GM19351 (cell line): ENCODE measurements around the gene PIM3.

ENCODE experiments used
- ATAC-seq: cut with Tn5 transposase; IDR thresholded peaks from one replicate; pipeline ENCODE4 v1.9.1; 2021; ENCODE audit warnings: mild to moderate bottlenecking, moderate library complexity; ENCODE audit not compliant: unreplicated experiment

The PIM3 gene

DNA sequence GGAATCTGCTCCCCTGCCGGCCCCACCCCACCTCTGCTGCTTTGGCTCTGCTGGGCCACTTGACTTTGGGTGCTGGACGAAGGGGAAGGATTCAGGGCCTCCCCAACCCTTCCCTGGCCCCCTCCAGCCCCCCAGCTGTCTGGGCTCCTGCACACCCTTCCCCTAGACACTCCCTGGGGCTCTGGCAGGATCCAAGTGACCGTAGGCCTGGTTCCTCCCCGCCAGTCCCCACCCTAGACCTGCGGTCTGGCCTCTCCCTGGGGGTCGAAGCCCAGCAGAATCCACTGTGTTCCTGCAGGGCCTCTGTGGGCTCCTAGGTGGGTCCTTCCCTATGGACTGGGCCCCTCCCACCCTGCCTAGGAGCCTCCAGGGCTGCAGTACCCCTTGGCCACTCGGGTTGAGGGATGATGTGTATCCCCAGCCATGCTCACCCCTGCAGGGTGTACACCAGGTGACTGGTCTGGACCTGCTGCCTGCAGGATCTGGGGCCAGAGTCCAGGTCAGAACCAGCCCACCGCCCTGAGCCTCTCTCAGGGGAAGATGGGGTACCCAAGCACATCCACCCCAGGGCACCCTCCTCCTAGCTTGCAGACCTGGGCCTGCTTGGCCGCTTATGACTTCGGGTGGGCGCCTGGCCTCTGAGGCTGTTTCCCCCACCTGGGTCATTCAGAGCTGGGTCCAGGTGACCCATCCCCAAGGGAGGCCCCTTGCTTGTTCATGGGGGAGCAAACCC is 5.6 kb downstream of the PIM3 start:
- no peak for ATAC-seq

DNA sequence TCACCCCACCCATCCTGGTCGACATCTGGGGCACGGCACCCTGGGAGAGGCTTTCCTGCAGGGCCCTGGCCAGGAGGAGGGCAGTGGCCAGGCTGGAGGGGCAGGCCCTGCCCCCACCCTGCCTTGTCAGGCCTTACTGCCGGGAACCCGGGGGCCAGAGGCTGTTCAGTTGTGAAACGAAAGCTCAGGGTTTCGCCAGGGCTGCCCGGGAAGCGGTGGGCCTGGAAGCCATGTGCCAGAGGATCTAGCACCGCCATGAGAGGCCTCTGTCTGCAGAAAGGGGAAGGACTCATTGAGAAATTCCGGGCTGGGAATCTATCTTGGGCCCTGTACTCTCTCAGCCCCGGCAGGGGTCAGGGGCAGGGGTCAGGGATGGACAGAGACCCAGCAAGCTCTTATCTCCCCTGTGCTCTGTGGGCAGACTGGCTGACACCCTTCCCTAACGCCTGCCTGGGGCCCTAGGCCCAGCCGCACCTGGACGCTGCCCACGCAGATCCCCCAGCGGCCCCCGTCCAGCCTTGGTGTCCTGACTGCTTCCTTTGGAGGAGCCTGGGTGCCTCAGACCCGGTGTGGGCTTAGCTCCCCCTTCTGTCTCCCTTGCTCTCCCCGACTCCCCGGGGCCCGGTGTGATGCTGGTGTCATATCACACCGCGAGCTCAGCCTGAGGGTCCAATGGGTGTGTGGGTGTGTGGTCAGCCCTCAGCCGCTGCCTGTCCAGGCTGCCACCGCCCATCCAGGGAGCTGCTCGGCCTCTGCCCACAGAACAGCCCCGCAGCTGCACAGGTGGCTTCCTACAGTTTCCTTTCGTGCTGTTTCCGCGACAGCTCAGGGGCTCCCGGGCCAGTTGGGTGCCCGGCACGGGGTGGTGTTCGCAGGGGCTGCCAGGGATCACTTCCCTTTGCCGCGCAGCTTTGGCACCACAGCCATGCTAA is 6.5 kb downstream of the PIM3 start:
- ATAC-seq = no peak

DNA sequence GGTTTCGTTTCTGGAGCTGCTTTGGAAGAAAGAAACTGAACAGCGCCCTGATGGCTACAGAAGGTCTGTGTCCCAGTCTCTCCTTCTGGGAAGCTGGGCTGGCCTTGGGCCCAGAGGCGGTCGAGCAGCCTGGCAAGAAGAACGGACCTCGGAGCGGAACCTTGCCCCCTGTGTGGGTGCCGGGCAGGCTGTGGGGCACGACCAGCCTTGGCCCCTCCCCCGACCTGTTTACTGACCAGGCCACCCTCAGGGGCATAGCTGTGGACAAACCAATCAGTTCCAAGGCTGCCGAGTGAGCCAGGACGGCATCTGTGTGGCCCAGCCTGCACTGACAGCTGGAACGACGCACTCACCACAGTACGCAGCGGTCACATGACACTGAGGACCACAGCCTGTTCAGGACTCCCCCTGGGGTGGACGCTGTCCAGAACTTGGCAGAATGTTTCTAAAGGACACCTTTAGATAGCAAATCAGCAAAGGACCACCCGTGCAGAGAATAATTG is 7.2 kb downstream of the PIM3 start:
- no peak for ATAC-seq

DNA sequence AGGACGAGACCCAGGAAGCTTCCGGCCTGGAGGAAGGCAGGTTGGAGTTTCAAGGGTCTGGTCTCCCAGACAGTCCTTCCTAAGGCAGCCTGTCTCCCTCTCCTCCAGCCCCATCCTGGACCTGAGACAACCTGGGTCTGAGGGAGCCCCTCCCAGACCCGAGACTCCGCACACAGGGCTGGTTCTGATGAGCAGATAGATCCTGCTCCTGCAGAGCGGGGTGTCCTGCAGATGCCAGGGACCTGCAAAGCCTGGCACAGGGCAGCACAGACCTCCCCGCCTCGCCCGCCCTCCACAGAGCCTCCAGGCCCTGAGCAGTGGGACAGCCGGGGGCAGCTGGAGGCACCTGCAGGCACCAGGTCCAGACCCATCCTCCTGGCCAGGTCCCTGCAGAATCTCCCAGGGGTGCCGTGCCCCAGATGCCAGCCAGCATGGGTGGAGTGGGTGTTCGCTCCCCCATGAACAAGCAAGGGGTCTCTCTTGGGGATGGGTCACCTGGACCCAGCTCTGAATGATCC is 7.8 kb downstream of the PIM3 start:
- no peak for ATAC-seq

DNA sequence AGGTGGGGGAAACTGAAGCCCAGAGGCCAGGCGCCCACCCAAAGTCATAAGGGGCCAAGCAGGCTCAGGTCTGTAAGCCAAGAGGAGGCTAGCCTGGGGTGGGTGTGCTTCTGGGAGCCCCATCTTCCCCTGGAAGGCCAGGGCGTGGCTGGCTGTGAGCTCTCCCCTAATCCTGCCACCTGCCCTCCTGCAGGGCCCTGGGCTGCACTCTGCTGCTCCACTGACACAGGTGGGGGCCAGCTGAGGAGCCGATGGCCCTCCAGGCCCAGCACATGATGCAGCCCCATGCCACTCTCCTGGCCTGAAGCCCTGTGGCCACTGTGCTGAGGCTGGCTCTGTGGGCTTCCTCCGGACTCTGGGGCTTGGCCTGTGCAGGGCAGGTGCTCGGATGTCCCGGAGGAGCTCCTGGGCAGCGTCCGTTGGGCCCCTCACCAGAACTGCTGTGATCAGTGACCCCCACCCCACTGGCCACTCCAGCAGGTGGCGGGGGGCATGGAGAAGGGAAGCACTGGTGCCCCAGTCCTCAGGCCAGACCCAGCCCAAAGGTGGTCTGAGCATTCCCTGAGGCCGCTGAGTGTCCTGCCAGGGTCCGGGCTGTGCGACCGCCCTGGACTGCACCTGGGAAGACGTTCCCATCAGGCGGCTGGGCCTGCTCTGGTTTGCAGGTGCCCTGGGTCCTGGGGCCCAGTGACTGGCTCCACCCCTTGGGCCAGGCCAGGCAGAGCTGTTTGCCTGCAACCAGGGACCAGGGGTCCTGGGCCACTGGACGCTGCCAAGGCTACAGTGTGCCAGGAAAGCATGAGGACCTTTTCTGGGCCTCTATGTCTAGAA is 8.5 kb downstream of the PIM3 start:
- ATAC-seq = no peak

DNA sequence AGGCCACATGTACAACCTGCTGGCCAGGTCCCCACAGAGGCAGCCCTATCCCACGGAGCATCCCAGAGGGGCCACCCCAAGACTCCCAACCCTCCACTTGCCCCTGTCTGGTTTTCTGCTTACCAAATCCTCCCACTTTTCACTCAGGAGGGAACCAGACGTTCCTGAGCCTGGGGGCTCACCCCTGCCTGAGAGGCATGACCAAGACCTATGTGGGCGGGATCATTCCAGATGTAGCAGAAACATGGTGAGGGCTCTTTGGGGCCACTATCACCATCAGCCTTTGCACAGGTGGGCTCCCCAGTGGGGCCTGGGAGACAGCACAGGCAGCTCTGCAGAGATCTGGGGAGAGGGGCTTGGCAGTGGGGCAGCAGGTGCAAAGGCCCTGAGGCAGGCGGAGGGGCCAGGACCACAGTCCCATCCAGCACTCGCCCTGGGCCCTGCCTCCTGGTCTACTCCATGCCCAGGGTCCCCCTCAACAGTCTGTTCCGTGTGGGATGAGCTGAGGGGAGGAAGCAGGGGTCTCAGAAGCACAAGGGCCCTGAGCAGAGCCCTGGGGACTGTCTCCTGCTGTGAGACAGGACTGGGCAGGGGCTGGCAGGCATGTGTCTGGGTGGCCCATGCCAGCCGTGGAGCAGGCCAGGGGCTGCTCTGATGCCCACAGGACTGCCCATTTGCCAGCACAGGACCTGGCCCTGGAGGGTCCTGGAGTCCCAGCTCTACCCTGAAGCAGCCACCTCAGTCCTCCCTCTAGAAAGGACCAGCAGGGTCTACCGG is 9.4 kb downstream of the PIM3 start:
- no peak for ATAC-seq

DNA sequence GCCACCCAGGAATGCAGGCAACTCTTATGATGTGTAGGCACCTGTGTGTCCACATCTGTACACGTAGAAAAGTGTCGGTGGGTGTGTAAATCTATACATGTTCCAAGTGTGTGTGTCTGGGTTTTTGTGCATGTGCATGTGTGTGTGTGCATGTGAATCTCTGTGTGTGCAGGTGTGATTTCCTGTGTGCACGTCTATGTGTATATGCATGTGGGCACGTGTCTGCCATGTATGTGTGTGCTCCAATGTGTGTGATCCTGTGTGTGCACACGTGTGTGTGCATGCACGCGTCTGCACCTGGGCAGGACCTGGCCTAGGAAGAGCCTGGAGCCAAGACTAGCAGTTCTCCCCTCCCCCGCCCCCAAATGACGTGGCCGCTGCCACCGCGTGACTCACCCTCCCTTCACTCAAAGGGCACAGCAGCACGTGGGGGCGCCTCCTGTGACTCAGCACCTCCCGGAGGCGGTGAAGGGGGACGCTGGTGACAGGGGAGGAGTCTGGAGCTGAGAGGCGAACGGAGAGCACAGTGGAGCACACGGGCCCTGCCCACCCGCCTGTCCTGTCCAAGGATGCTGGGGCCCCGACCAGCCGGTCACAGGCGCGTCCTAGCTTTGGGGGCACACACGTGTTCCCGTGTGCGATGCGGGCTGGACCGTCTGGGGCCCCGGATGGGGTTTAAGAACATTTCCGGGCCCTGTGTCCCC is 10.1 kb downstream of the PIM3 start:
- peak; percentile 75 for ATAC-seq

DNA sequence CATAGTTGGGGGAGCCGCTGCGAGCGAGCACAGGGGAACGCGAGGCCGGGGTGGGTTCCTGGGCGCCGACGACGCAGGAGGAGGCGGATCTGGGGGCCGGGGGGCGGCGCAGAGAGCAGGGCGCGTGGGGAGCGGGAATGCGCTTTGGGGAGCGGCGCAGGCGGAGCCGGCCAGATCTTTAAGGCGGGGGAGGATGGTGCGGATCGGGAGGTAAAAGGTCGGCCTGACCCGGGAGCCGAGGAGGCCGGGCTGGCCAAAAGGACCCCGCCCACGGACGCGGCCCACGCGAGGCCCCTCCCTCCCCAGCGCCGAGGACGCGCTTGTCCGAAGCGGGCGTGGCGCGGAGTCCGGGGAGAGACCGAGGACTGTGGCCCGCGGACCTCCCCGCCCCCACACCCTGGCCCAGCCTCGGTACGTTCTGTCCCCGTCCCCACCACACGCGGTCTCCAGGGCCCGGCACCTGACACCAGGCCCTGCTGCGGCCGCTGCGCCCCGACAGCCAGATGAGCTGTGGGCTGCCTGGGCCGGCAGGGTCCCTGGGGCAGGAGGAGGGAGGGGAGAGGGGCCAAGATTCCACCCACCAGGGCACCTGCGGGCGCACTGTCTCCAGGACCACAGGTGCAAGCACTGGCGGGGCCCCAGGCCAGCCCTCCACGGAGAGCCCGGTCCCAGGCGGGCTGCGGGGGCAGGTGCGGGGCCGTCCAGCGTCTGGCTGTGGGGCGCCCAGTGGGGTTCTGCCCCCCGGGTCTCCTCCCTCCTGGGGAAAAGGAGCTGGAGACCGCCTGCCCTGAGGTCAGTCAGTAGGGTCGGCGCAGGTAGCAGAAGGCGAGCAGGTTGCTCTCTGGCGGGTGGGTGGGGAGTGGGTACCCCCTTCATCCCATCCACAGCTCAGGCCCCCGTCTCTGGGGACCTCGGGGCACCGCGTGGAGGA is 10.9 kb downstream of the PIM3 start:
- ATAC-seq = peak; percentile 27

DNA sequence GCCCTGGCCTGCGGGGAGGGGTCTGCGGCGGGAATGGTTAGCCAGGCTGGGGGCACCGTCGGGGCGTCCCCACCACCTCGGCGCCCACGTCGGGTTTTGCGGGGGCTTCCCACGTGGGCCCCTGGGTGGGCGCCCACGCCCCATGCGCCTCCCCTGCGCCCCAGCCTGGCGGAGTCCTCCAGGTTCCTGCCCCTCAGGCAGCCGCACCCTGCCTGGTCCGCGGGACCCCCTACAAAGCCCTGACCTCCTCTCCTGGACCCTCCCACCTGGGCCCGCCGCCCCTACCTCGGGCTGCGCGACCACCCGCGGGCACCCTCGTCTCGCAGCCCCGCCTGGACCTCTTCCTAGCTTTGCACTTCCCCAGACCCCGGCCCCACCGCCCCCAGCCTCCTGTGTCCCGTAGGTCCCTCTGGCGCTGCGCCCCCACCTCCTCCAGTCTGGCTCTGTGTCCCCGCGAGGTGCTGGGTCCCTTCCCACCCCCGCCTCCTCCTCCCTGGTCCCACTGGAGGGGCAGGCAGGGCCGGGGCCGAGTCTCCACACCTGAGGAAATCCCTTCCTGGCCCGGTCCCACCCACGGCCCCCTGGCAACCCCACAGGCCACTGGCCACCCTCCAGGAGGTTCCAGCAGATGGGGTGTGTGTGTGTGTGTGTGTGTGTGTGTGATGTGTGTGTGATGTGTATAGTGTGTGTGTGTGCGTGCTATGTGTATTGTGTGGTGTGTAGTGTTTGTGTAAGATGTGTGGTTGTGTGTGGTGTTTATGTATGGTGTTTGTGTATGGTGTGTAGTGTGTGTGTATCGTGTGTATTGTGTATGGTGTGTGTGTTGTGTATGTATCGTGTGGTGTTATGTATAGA is 11.8 kb downstream of the PIM3 start:
- ATAC-seq = no peak

DNA sequence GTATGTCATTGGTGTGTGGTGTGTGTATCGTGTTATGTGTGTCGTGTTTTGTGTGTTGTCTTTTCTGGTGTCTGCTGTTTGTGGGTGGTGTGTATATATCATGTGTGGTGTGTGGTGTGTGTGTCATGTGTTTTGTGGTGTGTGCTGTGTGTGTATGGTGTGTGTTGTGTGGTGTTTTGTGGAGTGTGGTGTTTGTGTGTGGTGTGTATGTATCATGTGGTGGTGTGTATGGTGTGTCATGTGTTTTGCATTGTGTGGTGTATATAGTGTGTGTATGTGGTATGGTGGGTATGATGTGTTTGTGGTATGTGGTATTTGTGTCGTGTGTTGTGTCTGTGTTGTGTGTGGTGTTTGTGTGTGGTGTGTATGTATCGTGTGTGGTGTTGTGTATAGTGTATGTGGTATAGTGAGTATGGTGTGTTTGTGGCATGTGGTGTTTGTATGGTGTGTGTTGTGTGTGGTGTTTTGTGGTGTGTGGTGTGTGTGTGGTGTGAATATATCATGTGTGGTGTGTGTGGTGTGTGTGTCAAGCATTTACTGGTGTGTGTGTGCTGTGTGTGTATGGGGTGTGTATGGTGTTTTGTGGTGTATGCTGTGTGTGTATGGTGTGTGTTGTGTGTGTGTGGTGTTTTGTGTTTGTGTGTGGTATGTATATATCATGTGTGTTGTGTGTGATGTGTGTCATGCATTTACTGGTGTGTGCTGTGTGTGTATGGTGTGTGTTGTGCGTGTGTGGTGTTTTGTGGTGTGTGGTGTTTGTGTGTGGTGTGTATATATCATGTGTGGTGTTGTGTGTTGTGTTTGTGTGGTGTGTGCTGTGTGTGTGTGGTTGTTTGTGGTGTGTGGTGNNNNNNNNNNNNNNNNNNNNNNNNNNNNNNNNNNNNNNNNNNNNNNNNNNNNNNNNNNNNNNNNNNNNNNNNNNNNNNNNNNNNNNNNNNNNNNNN is 12.7 kb downstream of the PIM3 start:
- no peak for ATAC-seq

DNA sequence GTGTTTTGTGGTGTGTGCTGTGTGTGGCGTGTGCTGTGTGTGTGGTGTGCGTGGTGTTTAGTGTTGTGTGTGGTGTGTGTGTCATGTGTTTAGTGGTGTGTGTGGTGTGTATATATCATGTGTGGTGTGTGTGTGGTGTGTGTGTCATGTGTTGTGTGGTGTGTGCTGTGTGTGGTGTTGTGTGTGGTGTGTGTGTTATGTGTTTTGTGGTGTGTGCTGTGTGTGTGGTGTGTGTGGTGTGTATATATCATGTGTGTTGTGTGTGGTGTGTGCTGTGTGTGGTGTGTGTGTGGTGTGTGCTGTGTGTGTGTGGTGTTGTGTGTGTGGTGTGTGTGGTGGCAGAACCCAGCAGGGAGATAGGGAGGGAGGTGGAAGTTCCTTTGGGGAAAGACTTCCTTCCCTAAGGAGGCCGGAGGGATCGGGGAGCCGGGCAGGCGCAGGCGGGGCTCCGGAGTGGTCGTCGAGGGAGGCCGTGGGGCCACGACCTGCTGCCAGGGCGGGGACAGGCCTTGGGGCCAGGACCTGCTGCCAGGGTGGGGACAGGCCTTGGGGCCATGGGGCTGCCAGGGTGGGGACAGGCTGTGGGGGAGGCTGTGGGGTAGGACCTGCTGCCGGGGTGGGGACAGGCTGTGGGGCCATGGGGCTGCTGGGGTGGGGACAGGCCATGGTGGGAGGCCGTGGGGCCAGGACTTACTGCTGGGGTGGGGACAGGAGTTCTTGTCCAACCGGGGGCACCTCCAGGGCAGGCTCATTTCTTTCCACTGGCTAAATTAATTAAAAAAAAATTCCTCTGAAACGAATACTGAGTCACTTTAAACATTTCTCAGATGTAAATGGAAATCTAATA is 15.2 kb downstream of the PIM3 start:
- ATAC-seq = no peak

DNA sequence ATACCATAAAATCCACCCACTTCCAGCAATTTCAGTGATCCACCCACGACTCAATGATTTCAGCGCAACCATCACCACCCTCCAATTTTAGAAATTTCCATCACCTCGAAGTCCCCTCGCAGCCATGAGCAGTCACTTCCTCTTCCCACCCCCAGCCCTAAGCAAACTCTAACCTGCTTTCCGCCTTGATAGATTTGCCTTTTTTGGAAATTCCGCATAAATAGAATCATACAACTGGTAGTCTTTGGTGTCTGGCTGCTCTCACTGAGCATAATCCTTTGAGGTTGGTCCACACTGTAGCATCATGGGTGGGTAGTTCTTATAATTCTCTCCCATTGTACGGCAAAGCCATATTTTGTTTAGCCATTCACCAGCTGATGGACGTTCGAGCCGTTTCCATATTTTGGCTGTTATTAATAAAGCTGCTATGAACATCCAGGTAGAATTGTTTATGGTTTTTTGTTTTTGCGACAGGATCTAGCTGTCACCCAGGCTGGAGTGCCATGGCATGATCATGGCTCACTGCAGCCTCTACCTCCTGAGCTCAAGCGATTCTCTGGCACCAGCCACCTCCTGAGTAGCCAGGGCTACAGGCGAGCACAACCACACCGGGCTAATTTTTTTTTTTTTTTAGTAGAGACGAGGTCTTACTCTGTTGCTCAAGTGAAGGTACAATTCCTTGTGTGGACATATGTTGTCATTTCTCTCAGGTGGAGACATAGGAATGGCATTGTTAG is 16.0 kb downstream of the PIM3 start:
- no peak for ATAC-seq

DNA sequence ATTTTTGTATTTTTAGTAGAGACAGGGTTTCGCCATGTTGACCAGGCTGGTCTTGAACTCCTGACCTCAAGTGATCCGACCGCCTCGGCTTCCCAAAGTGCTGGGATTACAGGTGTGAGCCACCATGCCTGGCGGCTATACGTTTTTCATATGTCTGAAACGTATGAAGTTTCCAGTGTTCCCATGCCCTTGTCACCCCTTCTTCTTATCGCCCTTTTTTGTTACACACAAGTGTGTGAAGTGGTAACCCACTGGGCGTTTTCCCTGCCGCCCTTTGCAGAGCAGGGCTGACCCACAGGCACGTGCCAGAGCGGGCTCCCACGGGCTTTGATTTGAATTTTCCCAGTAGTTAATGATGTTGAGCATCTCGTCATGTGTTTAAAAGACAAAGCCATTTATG is 17.0 kb downstream of the PIM3 start:
- ATAC-seq = no peak

DNA sequence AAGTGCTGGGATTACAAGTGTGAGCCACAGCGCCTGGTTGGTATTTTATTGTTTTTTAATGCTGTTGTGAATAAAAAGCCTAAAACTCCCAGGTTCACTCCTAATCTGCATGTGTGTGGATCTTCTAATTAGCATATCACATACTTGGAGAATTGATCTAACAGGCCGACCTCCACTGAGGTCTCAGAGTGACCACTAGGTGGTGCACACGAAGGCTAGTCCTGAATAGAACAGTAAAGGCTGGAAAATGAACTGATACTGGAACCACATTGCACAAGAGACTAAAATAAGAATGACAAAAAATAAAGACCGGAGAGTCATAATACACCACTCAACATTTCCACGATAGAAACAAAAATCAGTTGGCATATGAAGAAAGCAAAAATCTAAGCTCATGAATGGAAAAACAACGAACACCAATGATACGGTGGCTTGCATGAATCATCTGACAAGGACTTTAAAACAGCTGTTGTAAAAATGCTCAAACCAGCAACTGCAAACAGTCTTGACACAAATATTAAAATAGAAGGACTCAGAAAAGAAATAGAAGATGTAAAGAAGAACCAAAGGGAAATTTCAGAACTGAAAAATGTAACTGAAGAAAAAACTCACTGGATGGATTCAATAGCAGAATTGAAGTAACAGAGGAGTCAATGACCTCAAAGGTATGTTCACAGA is 19.2 kb downstream of the PIM3 start:
- no peak for ATAC-seq
